ENCODE results near the gene EIF5AL1.
"Not testable (repeated sequence)": the region's sequence is repeated elsewhere in the genome, so short reads cannot be mapped to it uniquely, and the experiment has no call there.

DNA sequence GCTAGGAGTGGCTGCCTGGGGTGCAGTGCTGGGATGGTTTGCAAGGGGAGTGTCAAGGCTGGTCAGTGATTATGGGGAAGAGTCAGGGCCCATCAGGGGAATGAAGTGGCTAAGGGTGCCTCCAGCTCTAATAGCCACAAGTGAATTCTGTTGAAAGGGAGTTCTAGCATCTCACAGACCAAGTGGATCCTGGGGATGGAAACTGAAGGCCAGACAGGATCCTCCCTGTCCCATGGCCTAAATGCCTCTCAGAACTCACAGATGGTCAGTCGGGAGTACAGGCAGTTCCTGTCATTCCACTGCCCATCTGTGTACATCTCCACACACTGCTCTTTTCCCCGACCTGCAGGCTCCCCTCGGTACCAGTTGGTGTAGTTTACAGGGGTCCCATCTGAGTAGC, 44.6 kb downstream of the EIF5AL1 start:
- TF ChIP-seq, protein P1, sequence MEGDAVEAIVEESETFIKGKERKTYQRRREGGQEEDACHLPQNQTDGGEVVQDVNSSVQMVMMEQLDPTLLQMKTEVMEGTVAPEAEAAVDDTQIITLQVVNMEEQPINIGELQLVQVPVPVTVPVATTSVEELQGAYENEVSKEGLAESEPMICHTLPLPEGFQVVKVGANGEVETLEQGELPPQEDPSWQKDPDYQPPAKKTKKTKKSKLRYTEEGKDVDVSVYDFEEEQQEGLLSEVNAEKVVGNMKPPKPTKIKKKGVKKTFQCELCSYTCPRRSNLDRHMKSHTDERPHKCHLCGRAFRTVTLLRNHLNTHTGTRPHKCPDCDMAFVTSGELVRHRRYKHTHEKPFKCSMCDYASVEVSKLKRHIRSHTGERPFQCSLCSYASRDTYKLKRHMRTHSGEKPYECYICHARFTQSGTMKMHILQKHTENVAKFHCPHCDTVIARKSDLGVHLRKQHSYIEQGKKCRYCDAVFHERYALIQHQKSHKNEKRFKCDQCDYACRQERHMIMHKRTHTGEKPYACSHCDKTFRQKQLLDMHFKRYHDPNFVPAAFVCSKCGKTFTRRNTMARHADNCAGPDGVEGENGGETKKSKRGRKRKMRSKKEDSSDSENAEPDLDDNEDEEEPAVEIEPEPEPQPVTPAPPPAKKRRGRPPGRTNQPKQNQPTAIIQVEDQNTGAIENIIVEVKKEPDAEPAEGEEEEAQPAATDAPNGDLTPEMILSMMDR (IDR thresholded peaks at IDR 0.05): not testable (repeated sequence)
- TF ChIP-seq EP300, POLR2A (IDR thresholded peaks at IDR 0.05): not testable (repeated sequence)

All from suprapubic skin (tissue), 3 donors.